ENCODE measurements around the gene ZNF791. TPM values are rescaled to one million over a fixed set of nuclear protein-coding genes. Genes with fewer than 3 reads are reported as not detected.

Gene ZNF791
- total RNA-seq, 2 donors from 2014 or later: 26.0 to 32.4 TPM

- peaks cover 12% of the 10 kb centered on the region for H3K9me3 ChIP-seq
- ATAC-seq (ENCODE audit: insufficient number of reproducible peaks, low FRiP score, low read depth): no peak
- no peaks in the 10 kb centered on the region for H3K27me3 ChIP-seq (replicated peaks; ENCODE audit: insufficient read depth)
- no peak overlapping the region for H3K4me3 ChIP-seq
- H3K36me3 ChIP-seq: peaks cover 51% of the 10 kb centered on the region
- no peak overlapping the region for H3K27ac ChIP-seq
- no peak for DNase-seq (ENCODE audit: low spot score)
- TF ChIP-seq CTCF (IDR thresholded peaks at IDR 0.05): no peak
- H3K4me1 ChIP-seq (ENCODE audit: control insufficient read depth in 1 of 2, low read depth in 2 of 2): no peaks in the 10 kb centered on the region
Observed at GRCh38 chr19:12629215-12629614, 18.5 kb downstream of the ZNF791 start.

DNA sequence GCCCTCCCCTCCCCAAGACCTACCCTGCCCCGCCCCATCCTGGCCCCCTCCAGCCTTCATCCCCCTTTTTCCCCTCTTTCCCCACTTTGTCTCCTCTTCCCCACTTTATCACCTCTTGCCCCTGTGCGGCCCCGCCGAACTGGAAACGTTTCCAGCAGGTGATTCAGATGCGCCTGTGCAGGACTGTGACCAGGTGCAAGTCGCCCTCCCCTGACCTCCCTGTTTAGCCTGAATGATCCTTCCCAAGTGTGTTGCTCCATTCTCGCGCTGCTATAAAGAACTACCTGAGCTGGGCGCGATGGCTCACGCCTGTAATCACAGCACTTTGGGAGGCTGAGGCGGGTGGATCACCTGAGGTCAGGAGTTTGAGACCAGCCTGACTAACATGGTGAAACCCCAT, 25.9 kb downstream of the ZNF791 start:
- H3K9me3 ChIP-seq: no peaks in the 10 kb centered on the region
- ATAC-seq (ENCODE audit: insufficient number of reproducible peaks, low FRiP score, low read depth): no peak

DNA sequence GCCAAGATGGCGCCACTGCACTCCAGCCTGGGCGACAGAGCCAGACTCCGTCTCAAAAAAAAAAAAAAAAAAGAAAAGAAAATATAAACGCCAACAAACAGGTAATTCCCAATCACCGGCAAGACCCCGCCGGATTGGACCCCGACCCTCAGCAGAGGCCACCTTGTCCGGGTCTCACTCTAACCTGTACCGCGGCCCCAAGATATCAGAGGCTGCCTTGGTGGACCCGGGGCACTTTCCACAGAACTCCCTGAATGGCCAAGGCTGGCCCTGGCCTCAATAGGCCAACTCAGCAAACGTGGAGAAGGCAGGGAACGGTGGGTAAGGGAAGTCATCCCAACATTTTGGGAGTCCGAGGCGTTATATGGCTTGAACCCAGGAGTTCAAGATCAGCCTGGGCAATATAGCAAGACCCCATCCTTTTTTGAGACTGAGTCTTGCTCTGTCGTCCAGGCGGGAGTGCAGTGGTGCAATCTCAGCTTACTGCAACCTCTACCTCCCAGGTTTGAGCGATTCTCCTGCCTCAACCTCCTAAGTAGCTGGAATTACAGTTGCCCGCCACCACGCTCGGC, 28.0 kb downstream of the ZNF791 start:
- ATAC-seq (ENCODE audit: insufficient number of reproducible peaks, low FRiP score, low read depth) (no peak), DNase-seq (ENCODE audit: low spot score) (no peak)
- Histone ChIP-seq H3K27me3 (replicated peaks; ENCODE audit: insufficient read depth) (no peaks in the 10 kb centered on the region), H3K4me1 (ENCODE audit: control insufficient read depth in 1 of 2, low read depth in 2 of 2) (peaks cover 3 to 5% of the 10 kb centered on the region in 2 donors), H3K9me3 (no peaks in the 10 kb centered on the region), H3K27ac (no peak overlapping the region), H3K4me3 (no peak overlapping the region), H3K36me3 (no peaks in the 10 kb centered on the region)
- TF ChIP-seq CTCF (IDR thresholded peaks at IDR 0.05): no peak

More for the DNA sequence above, 25.9 kb downstream of the ZNF791 start:
- no peaks in the 10 kb centered on the region for H3K36me3 ChIP-seq
- DNase-seq (ENCODE audit: low spot score): no peak
- no peaks in the 10 kb centered on the region for H3K27me3 ChIP-seq (replicated peaks; ENCODE audit: insufficient read depth)
- peaks cover 3 to 5% of the 10 kb centered on the region in 2 donors for H3K4me1 ChIP-seq (ENCODE audit: control insufficient read depth in 1 of 2, low read depth in 2 of 2)
- TF ChIP-seq CTCF (IDR thresholded peaks at IDR 0.05): no peak
- no peak overlapping the region for H3K4me3 ChIP-seq
- H3K27ac ChIP-seq: no peak overlapping the region

- Histone ChIP-seq H3K36me3 (no peaks in the 10 kb centered on the region), H3K27me3 (replicated peaks; ENCODE audit: insufficient read depth) (no peaks in the 10 kb centered on the region), H3K4me3 (peak overlapping the region; percentile 56), H3K9me3 (no peaks in the 10 kb centered on the region), H3K4me1 (ENCODE audit: control insufficient read depth in 1 of 2, low read depth in 2 of 2) (peaks cover 3 to 5% of the 10 kb centered on the region in 2 donors), H3K27ac (no peak overlapping the region)
- ATAC-seq (ENCODE audit: insufficient number of reproducible peaks, low FRiP score, low read depth): peak; percentile 58
- peak; percentile 77 for TF ChIP-seq CTCF (IDR thresholded peaks at IDR 0.05)
- peak; percentile 45 for DNase-seq (ENCODE audit: low spot score)
Observed at GRCh38 chr19:12639901-12640613, 29.3 kb downstream of the ZNF791 start.

GRCh38 chr19:12641456-12641855, 30.7 kb downstream of the ZNF791 start:
- TF ChIP-seq CTCF (IDR thresholded peaks at IDR 0.05): no peak
- Histone ChIP-seq H3K9me3 (no peaks in the 10 kb centered on the region), H3K4me3 (no peak overlapping the region), H3K27ac (no peak overlapping the region), H3K36me3 (no peaks in the 10 kb centered on the region), H3K4me1 (ENCODE audit: control insufficient read depth in 1 of 2, low read depth in 2 of 2) (peaks cover 3 to 5% of the 10 kb centered on the region in 2 donors), H3K27me3 (replicated peaks; ENCODE audit: insufficient read depth) (no peaks in the 10 kb centered on the region)
- DNase-seq (ENCODE audit: low spot score) (no peak), ATAC-seq (ENCODE audit: insufficient number of reproducible peaks, low FRiP score, low read depth) (no peak)

Measured in thoracic aorta (tissue), 2 donors.